Neural progenitor cell (in vitro differentiated cells): ENCODE data around the gene JAK1.

Experiments used
- CTCF ChIP-seq: fragments of 200-600 bp; sonication (generic); IDR thresholded peaks from 2 replicates; pipeline ENCODE4 v1.5.1; 2017; ENCODE audit warnings: antibody characterized with exemption, mild to moderate bottlenecking
- EZH2 ChIP-seq: fragments of 200-600 bp; sonication (generic); IDR thresholded peaks from 2 replicates; pipeline ENCODE4 v1.6.1; 2017; ENCODE audit warnings: antibody characterized with exemption, mild to moderate bottlenecking, moderate library complexity

GRCh38 chr1:64880449-64880848 is 85.9 kb downstream of the JAK1 start:
- no peak for TF ChIP-seq CTCF
- no peak for TF ChIP-seq EZH2
